ENCODE results near the gene ZC3H12D. TPM values are rescaled to one million over a fixed set of nuclear protein-coding genes. Genes with fewer than 3 reads are reported as not detected.

ZC3H12D gene
- total and polyA plus RNA-seq, 7 donors, result 0.71 to 9.2 (median 3.6) TPM

GRCh38 chr6:149428606-149429005 is 56.2 kb downstream of the ZC3H12D start:
- no peak for DNase-seq
- WGBS, 2 donors, result 94 to 97% methylated on average over 4 of the region's 4 CpGs

GRCh38 chr6:149425754-149426153 is 59.1 kb downstream of the ZC3H12D start:
- Histone ChIP-seq H3K4me1 (peaks cover 0 to 15% (median 9%) of the 10 kb centered on the region in 4 donors), H3K36me3 (no peaks in the 10 kb centered on the region), H3K27ac (no peak overlapping the region), H3K27me3 (no peaks in the 10 kb centered on the region), H3K4me3 (no peak overlapping the region), H3K9me3 (no peaks in the 10 kb centered on the region)
- WGBS, 2 donors, result 95% methylated on average over 5 of the region's 5 CpGs
- intact Hi-C loops (cut with DNase I), result loop anchor here (10.0 kb wide), 1 partner anchor 221 kb away; no protein-coding TSS in a partner anchor
- DNase-seq, result no peak
- no peak for TF ChIP-seq POLR2AphosphoS5 (IDR thresholded peaks at IDR 0.05)

More at GRCh38 chr6:149428606-149429005, 56.2 kb downstream of the ZC3H12D start:
- no peak overlapping the region for H3K27ac ChIP-seq
- intact Hi-C loops (cut with DNase I), result loop anchor here (10.0 kb wide), 1 partner anchor 224 kb away; no protein-coding TSS in a partner anchor
- TF ChIP-seq CTCF (IDR thresholded peaks at IDR 0.05) (no peak), EP300 (IDR thresholded peaks at IDR 0.05) (no peak), POLR2AphosphoS5 (IDR thresholded peaks at IDR 0.05) (no peak), POLR2A (IDR thresholded peaks at IDR 0.05) (no peak)
- H3K4me3 ChIP-seq, result no peak overlapping the region
- no peaks in the 10 kb centered on the region for H3K27me3 ChIP-seq
- no peaks in the 10 kb centered on the region for H3K9me3 ChIP-seq
- no peaks in the 10 kb centered on the region for H3K36me3 ChIP-seq
- H3K4me1 ChIP-seq, result peaks cover 0 to 23% (median 16%) of the 10 kb centered on the region in 4 donors

GRCh38 chr6:149425224-149425623 is 59.6 kb downstream of the ZC3H12D start:
- Histone ChIP-seq H3K36me3 (no peaks in the 10 kb centered on the region), H3K27ac (no peak overlapping the region), H3K4me3 (no peak overlapping the region), H3K4me1 (peaks cover 0 to 15% (median 9%) of the 10 kb centered on the region in 4 donors), H3K27me3 (no peaks in the 10 kb centered on the region), H3K9me3 (no peaks in the 10 kb centered on the region)
- peak; percentile 57 for DNase-seq
- WGBS, 2 donors, result 85 to 98% methylated on average over 8 of the region's 8 CpGs
- TF ChIP-seq POLR2A (IDR thresholded peaks at IDR 0.05), result no peak
- intact Hi-C loops (cut with DNase I), result loop anchor here (10.0 kb wide), 1 partner anchor 220 kb away; no protein-coding TSS in a partner anchor

- Histone ChIP-seq H3K27ac (peak overlapping the region in 2 of 4 donors; percentile 40 to 58), H3K4me3 (no peak overlapping the region), H3K4me1 (peaks cover 0 to 15% (median 9%) of the 10 kb centered on the region in 4 donors), H3K36me3 (no peaks in the 10 kb centered on the region), H3K9me3 (no peaks in the 10 kb centered on the region), H3K27me3 (no peaks in the 10 kb centered on the region)
- intact Hi-C loops (cut with DNase I), result loop anchor here (5.0 to 10.0 kb wide), 2 partner anchors 107 to 219 kb away; partner anchors contain the start of gene TAB2
- DNase-seq, result no peak
- TF ChIP-seq CTCF (IDR thresholded peaks at IDR 0.05), result no peak
- TF ChIP-seq POLR2AphosphoS5 (IDR thresholded peaks at IDR 0.05), result no peak
- TF ChIP-seq POLR2A (IDR thresholded peaks at IDR 0.05), result no peak
- TF ChIP-seq EP300 (IDR thresholded peaks at IDR 0.05), result no peak
- 83 to 87% methylated on average over 7 of the region's 7 CpGs for WGBS, 2 donors
Observed at GRCh38 chr6:149423964-149424440, 60.8 kb downstream of the ZC3H12D start.

- peak overlapping the region in 1 of 4 donors; percentile 58 for H3K27ac ChIP-seq
- no peaks in the 10 kb centered on the region for H3K27me3 ChIP-seq
- no peaks in the 10 kb centered on the region for H3K36me3 ChIP-seq
- intact Hi-C loops (cut with DNase I), result loop anchor here (5.0 to 10.0 kb wide), 2 partner anchors 105 to 218 kb away; partner anchors contain the start of gene TAB2
- no peak for DNase-seq
- no peak for TF ChIP-seq POLR2A (IDR thresholded peaks at IDR 0.05)
- TF ChIP-seq EP300 (IDR thresholded peaks at IDR 0.05), result no peak
- no peak for TF ChIP-seq POLR2AphosphoS5 (IDR thresholded peaks at IDR 0.05)
- TF ChIP-seq CTCF (IDR thresholded peaks at IDR 0.05), result no peak
- peaks cover 0 to 15% (median 9%) of the 10 kb centered on the region in 4 donors for H3K4me1 ChIP-seq
- WGBS, 2 donors, result 92 to 93% methylated on average over 4 of the region's 4 CpGs
- no peaks in the 10 kb centered on the region for H3K9me3 ChIP-seq
- no peak overlapping the region for H3K4me3 ChIP-seq
Observed at GRCh38 chr6:149422581-149422980, 62.2 kb downstream of the ZC3H12D start.

All from sigmoid colon (tissue), 7 donors.